Activated naive CD8-positive, alpha-beta T cell (primary cell): Measurements from ENCODE around the gene TAF1.
A peak's percentile ranks its signal among the peaks of the same experiment; 100 is the strongest.
"Not testable (repeated sequence)": the region's sequence is repeated elsewhere in the genome, so short reads cannot be mapped to it uniquely, and the experiment has no call there.

Source experiments
- H3K27ac Mint-ChIP-seq: one replicate; pipeline ENCODE4 v1.8.0; 2021; ENCODE audit warnings: mixed read lengths
- H3K27me3 Mint-ChIP-seq: one replicate; pipeline ENCODE4 v1.8.0; 2021; ENCODE audit warnings: mixed read lengths
- H3K36me3 Mint-ChIP-seq: one replicate; pipeline ENCODE4 v1.8.0; 2021; ENCODE audit warnings: mixed read lengths
- H3K4me1 Mint-ChIP-seq: one replicate; pipeline ENCODE4 v1.8.0; 2021; ENCODE audit warnings: low read depth, mixed read lengths
- H3K4me3 Mint-ChIP-seq: one replicate; pipeline ENCODE4 v1.8.0; 2021; ENCODE audit warnings: mild to moderate bottlenecking, mixed read lengths
- H3K9me3 Mint-ChIP-seq: one replicate; pipeline ENCODE4 v1.8.0; 2021; ENCODE audit warnings: low read depth, mixed read lengths

Gene TAF1

GRCh38 chrX:71509289-71509688, 143.1 kb downstream of the TAF1 start:
- Mint-ChIP-seq H3K4me3 (no peak overlapping the region), H3K27ac (peak overlapping the region; percentile 41), H3K36me3 (no peaks in the 10 kb centered on the region), H3K9me3 (no peaks in the 10 kb centered on the region), H3K4me1 (peaks cover 9% of the 10 kb centered on the region), H3K27me3 (no peaks in the 10 kb centered on the region)

- Mint-ChIP-seq H3K27me3 (no peaks in the 10 kb centered on the region), H3K36me3 (no peaks in the 10 kb centered on the region), H3K27ac (peak overlapping the region; percentile 5), H3K9me3 (no peaks in the 10 kb centered on the region), H3K4me3 (no peak overlapping the region), H3K4me1 (peaks cover 18% of the 10 kb centered on the region)
These were observed 144.0 kb downstream of the TAF1 start for GRCh38 chrX:71510161-71510560.

DNA sequence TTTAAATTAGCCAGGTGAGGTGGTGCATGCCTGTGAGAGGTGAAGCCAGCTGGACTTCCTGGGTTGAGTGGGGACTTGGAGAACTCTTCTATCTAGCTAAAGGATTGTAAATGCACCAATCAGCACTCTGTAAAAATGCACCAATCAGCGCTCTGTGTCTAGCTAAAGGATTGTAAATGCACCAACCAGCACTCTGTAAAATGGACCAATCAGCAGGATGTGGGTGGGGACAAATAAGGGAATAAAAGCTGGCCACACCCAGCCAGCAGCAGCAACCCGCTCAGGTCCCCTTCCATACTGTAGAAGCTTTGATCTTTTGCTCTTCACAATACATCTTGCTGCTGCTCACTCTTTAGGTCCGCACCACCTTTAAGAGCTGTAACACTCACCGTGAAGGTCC, 147.6 kb downstream of the TAF1 start:
- peaks cover 23% of the 10 kb centered on the region for H3K4me1 Mint-ChIP-seq
- not testable (repeated sequence) for H3K27me3 Mint-ChIP-seq, H3K36me3 Mint-ChIP-seq, H3K4me3 Mint-ChIP-seq, H3K9me3 Mint-ChIP-seq, H3K27ac Mint-ChIP-seq

- Mint-ChIP-seq H3K27ac (peak overlapping the region; percentile 82), H3K36me3 (no peaks in the 10 kb centered on the region), H3K27me3 (no peaks in the 10 kb centered on the region), H3K4me3 (peak overlapping the region; percentile 70), H3K9me3 (no peaks in the 10 kb centered on the region), H3K4me1 (peaks cover 23% of the 10 kb centered on the region)
These were observed 148.3 kb downstream of the TAF1 start for GRCh38 chrX:71514367-71515037.

DNA sequence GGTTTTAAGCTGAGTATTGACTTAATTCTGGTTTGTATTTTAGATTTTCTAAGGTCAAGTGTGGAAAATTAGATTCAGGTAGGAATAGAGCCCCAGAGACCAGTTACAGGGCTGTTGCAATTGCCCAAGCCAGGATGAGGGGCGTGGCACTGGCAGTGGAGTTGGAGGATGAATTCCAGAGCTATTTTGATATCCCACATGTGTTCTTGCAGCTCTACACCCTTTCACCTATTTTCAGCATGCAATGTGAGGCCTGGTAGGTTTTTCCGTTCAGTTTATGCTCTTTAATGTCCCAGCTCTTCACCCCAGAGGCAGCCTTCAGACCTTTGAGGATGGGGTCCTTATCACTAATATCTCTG, 148.9 kb downstream of the TAF1 start:
- Mint-ChIP-seq H3K9me3 (no peaks in the 10 kb centered on the region), H3K36me3 (no peaks in the 10 kb centered on the region), H3K27me3 (no peaks in the 10 kb centered on the region), H3K4me1 (peaks cover 23% of the 10 kb centered on the region), H3K4me3 (no peak overlapping the region), H3K27ac (peak overlapping the region; percentile 82)
